GM12892 (cell line): ENCODE measurements around the gene SLC4A7.

Experiments
- POLR2A ChIP-seq: IDR thresholded peaks from 2 replicates; pipeline ENCODE4 v1.6.1; 2011; ENCODE audit warnings: low read depth, low read length, control low read depth
- POLR2AphosphoS5 ChIP-seq: IDR thresholded peaks from 2 replicates; pipeline ENCODE4 v1.6.1; 2011; ENCODE audit warnings: low read depth, low read length, control low read depth
- TAF1 ChIP-seq: IDR thresholded peaks from 2 replicates; pipeline ENCODE4 v1.6.1; 2011; ENCODE audit warnings: low read depth, mild to moderate bottlenecking, control low read depth, low read length, borderline replicate concordance

DNA sequence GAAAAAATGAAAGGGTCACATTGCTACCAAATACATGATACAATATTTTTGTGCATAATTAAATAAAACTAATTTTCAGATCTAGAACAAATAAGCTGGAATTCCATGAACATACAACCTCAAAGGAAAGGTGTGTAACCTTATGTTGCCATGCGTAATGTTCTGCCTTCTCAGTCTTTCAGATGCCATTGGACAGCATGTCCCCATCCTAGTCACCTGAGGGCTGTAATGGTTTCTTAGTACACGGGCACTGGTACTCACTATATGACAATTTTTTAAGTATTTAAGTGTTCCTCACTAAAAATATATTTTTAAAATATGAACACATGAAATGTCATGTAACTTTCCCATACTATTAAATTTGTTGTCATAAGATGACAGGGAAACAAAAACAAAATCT lies 139.1 kb downstream of the SLC4A7 start:
- TF ChIP-seq POLR2AphosphoS5 (no peak), POLR2A (no peak), TAF1 (no peak)
